ENCODE data around the gene JUNB.
A peak's percentile ranks its signal among the peaks of the same experiment; 100 is the strongest.
"Not testable (repeated sequence)": the region's sequence is repeated elsewhere in the genome, so short reads cannot be mapped to it uniquely, and the experiment has no call there.

Gene JUNB

GRCh38 chr19:12806242-12807081 is 15.2 kb downstream of the JUNB start, which contains the start of gene RNASEH2A:
RNASEH2A (plus strand) TSS chr19:12806584; CDS start chr19:12806674, 90 bp downstream.
- peak; percentile 83 for DNase-seq

- no peak for DNase-seq
Observed at GRCh38 chr19:12815088-12815487, 23.8 kb downstream of the JUNB start.

DNA sequence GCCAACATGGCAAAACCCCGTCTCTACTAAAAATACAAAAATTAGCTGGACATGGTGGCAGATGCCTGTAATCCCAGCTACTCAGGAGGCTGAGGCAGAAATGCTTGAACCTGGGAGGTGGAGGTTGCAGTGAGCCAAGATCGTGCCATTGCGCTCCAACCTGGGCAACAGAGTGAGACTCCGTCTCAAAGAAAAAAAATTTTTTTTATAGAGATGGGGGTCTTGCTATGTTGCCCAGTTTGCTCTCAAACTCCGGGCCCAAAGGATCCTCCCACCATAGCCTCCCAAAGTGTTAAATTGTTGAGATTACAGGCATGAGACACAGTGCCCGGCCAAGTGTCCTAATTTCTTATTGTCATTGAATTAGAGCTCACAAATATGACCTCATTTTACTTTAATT is 25.9 kb downstream of the JUNB start:
- DNase-seq, result not testable (repeated sequence)

- not testable (repeated sequence) for DNase-seq
Observed at GRCh38 chr19:12817810-12818209, 26.5 kb downstream of the JUNB start.

DNA sequence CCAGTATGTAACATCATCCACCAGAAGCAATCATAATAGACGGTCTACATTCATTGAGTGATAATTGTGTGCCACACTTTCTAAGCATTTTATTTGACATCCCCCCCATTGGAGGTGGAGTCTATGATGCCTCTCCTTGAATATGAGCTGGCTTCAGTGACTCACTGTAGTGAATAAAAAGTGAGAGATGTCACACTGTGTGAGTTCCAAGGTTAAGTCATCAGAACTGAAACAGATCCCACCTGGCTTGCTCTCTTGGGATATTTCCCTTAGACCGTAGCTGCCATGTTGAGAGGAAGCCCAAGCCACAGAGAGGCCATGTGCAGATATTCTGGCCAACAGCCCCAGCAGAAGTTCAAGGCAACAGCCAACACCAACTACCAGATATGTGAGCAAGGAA is 30.5 kb downstream of the JUNB start:
- DNase-seq, result no peak

GRCh38 chr19:12825254-12826131 is 34.2 kb downstream of the JUNB start:
- no peak for DNase-seq

- DNase-seq, result no peak
Observed at GRCh38 chr19:12828494-12828893, 37.2 kb downstream of the JUNB start.

DNA sequence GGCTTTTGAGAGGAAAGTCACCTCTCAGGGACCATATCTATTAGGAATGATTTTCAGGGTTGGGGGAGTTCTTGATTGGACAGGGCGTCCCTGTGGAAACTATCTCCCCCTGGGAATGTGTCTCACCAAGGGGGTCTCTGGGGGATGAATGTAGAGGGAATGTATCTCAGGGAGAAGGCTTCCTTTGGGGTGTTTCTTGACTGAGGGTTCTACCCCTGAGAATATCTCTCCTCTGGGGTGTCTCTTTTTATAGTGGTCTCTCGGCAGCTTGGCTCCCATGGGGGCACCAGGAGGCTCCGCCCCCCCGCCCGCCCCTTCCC is 42.1 kb downstream of the JUNB start:
- DNase-seq, result no peak

DNA sequence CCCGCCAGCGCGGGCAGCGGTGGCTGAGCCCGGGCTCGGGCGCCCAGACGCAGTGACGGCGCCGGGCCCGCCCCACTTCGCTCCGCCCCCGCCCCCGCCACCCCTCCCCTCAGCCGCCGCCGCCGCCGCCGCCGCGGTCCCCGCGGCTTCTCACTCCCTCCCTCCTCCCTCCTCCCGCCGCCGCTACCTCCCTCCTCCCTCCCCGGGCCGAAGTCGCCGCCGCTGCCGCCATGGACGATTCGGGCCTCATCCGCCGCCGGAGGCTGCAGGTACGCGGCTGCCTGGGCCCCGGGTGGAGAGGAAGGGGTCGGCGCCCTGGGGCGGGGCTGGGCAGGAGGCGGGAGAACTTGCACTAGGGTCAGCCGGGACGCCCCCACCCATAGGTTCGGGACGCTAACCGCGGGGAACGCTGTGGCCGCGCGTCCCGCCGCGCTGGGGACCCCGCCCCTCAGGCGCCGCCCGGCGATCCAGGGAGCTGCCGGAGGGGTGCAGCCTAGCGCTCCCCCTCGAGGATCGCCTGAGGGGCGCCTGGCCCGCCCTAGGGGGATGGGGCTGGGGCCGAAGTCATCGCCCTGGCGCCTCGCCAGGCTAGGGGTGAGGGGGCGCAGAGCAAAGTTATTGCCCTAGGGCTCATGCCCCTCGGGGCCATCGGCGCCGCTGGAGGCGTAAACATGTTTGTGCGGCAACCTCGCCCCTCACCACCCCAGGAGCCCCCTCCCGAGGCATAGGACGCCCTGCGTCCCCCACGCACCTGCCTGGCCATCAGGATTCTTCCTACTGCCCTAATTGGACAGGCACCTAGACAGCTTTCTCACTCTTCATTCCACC is 42.7 kb downstream of the JUNB start:
- DNase-seq, result no peak

DNA sequence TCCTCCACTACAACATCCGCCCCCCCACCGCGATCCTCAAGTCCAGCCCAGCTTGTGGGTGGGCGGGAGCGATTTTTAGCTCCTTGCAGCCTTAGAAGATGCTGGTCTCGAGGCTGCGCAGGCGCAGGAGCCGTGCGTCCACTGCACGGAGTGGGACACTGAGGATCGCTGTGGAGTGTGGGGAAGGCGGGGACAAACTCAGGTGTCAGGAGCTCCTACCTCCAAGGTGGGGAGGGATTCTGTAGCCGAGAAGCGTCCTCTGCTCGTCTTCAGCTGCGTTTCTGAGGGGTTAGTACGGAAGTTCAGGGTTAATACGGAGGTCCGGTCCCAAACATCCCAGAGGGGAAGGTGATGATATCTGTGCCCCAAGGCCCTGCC is 43.3 kb downstream of the JUNB start, which contains the start of gene RTBDN:
RTBDN (minus strand) TSS at position 14 of the 378 bp plus-strand sequence. CDS start 4,600 bp downstream, outside the sequence.
- DNase-seq, result no peak

DNA sequence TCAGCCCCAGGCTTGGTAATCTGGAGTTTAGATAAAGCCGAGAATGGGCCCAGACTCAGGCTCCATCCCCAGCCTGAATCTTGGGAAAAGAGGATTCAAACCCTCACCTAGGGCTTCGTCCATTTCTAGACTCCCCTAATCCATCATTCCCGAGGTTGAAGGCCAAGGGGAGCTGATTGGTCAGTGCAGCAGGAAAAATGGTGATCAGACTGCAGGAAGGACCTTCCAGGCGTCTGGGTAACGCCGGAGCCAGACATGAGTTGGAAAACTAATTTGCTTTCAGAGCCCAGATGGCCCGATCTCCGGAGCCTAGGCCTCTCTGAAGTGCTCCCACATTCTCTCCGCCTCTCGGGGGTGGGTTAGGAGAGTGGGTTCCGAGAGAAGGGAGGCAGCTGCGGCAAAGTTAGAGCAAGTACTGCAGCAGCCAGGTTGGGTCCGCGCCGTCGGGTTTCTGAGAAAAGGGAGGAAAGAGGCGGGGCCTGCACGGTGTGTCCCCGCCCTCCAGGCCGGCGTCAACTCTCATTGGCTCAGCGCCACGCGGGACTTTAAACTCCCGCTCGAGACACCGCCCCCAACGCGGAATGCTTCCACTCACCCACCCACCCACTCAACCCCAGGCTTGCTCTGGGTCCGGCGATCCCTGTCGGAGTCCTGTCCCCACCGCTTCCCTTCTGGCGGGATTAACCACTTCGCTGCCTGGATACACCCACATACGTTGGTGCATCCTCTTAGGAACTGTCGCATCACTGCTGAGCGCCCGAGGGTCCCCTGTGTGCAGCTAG is 43.9 kb downstream of the JUNB start:
- DNase-seq, result no peak

DNA sequence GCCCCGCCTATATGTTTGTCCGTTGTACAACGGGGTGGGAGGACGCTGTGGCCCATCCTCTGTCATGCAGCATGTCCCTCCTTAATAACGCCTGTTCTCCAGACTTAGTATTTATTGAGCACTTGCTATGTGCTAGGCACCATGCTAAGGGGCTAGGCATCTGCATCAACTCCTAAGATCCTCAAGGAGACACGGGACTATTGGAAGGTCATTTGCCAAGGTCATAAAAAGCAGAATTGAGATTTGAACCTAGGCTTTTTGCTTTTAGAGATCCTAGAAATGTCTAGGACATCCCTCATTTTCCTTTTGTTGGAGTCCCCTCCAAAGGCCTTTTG is 45.2 kb downstream of the JUNB start:
- DNase-seq, result no peak

DNA sequence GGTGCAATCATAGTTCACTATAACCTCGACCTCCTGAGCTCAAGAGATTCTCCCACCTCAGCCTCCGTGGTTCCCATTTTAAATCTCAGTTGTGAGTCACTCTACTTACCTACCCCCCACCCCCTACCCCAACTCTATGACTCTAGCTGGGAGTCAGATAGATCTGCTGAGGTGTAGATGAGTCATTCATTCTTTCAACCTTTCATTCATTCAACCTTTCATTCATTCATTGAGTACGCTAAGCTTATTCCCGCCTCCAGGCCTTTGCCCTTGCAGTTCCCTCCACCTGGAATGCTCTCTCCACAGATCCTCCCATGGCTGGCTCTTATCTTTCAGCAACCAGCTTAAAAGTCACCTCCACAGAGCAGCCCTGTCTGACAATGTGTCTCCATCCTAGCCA is 45.9 kb downstream of the JUNB start:
- no peak for DNase-seq

GRCh38 chr19:12838182-12838885 is 47.0 kb downstream of the JUNB start, which contains the start of gene MAST1:
MAST1 (plus strand) TSS chr19:12838515; CDS start chr19:12838573, 58 bp downstream.
- DNase-seq, result peak; percentile 27

- no peak for DNase-seq
Observed at GRCh38 chr19:12838886-12839756, 47.8 kb downstream of the JUNB start.

- no peak for DNase-seq
Observed at GRCh38 chr19:12840091-12841079, 49.1 kb downstream of the JUNB start.

GRCh38 chr19:12841094-12841493 is 49.8 kb downstream of the JUNB start:
- no peak for DNase-seq

DNA sequence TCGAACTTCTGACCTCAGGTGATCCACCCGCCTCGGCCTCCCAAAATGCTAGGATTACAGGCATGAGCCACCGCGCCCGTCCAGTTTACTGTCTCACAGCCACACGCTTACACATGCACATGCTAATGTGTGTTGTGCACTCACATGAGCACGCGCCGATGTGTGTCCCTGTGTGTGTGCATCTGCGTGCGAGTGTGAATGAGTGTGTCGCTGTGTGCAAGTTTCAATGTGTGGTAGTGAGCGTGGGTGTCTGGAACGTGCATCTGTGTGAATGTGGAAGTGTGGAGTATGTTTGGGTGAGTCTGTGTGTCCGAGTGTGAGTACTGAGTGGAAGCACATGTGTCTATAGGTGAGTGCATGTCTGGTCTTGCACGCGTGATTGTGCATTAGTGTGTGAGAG is 51.2 kb downstream of the JUNB start:
- no peak for DNase-seq

Measured in effector CD4-positive, alpha-beta T cell (primary cell).